GM12892 (cell line): ENCODE results near the gene ITGB1BP2.
"Not testable (repeated sequence)": the region's sequence is repeated elsewhere in the genome, so short reads cannot be mapped to it uniquely, and the experiment has no call there.

Experiments used
- POLR2A ChIP-seq: IDR thresholded peaks from 2 replicates; pipeline ENCODE4 v1.6.1; 2011; ENCODE audit warnings: low read depth, low read length, control low read depth
- POLR2AphosphoS5 ChIP-seq: IDR thresholded peaks from 2 replicates; pipeline ENCODE4 v1.6.1; 2011; ENCODE audit warnings: low read depth, low read length, control low read depth
- TAF1 ChIP-seq: IDR thresholded peaks from 2 replicates; pipeline ENCODE4 v1.6.1; 2011; ENCODE audit warnings: low read depth, mild to moderate bottlenecking, control low read depth, low read length, borderline replicate concordance

DNA sequence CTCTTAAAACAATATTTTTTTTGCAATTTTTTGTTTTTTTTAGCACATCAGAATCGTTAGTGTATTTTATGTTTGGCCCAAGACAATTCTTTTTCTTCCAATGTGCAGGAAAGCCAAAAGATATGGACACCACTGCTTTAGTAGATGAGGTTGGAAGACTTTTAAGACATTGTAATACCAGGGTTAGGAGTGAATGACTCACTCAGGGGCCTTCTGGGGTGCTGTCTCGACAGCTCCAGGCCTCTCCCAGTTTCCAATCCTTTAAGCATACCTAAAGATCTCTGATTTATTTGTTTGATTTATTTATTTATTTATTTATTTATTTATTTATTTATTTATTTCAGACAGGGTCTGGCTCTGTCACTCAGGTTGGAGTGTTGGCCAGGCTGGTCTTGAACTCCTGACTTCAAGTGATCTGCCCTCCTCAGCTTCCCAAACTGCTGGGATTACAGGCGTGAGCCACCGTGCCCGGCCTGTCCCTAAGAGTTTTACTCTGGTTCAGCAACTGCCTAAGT is 47.7 kb downstream of the ITGB1BP2 start:
- not testable (repeated sequence) for TF ChIP-seq POLR2A, POLR2AphosphoS5, TAF1
